H9 (cell line): ENCODE results near the gene ARID3A. TPM values are rescaled to one million over a fixed set of nuclear protein-coding genes. Genes with fewer than 3 reads are reported as not detected.

Experiments used
- DNase-seq: peaks from one replicate; pipeline ENCODE4 v3.0.0-alpha.2; 2017
- H2AFZ ChIP-seq: one replicate; pipeline ENCODE4 v1.6.1; 2013; ENCODE audit warnings: mild to moderate bottlenecking, low read length, control low read depth, moderate library complexity
- H2AK5ac ChIP-seq: 2 replicates; pipeline ENCODE4 v1.6.1; 2013; ENCODE audit warnings: low read length, control low read depth, mixed read lengths; ENCODE audit not compliant: insufficient read length
- H2BK120ac ChIP-seq: one replicate; pipeline ENCODE4 v1.6.1; 2013; ENCODE audit warnings: low read depth, mild to moderate bottlenecking, low read length, control low read depth, inconsistent platforms; ENCODE audit not compliant: poor library complexity, severe bottlenecking
- H2BK12ac ChIP-seq: 2 replicates; pipeline ENCODE4 v1.6.1; 2013; ENCODE audit warnings: low read length, control low read depth, mixed read lengths, low read depth; ENCODE audit not compliant: insufficient read length
- H2BK15ac ChIP-seq: 2 replicates; pipeline ENCODE4 v1.6.1; 2013; ENCODE audit warnings: low read depth, low read length, control low read depth
- H2BK20ac ChIP-seq: one replicate; pipeline ENCODE4 v1.6.1; 2013; ENCODE audit warnings: low read depth, mild to moderate bottlenecking, low read length, control low read depth, inconsistent platforms; ENCODE audit not compliant: poor library complexity, severe bottlenecking
- H2BK5ac ChIP-seq: 2 replicates; pipeline ENCODE4 v1.6.1; 2013; ENCODE audit warnings: low read length, control low read depth, mixed read lengths; ENCODE audit not compliant: insufficient read length
- H3K14ac ChIP-seq: 2 replicates; pipeline ENCODE4 v1.6.1; 2013; ENCODE audit warnings: low read length, control low read depth; ENCODE audit not compliant: insufficient read depth
- H3K18ac ChIP-seq: 2 replicates; pipeline ENCODE4 v1.6.1; 2013; ENCODE audit warnings: low read depth, mild to moderate bottlenecking, mixed read lengths, low read length, control low read depth; ENCODE audit not compliant: insufficient read length
- H3K23ac ChIP-seq: 2 replicates; pipeline ENCODE4 v1.6.1; 2013; ENCODE audit warnings: low read length, control low read depth, mixed read lengths, low read depth; ENCODE audit not compliant: insufficient read length
- H3K23me2 ChIP-seq: 2 replicates; pipeline ENCODE4 v1.6.1; 2013; ENCODE audit warnings: low read depth, mild to moderate bottlenecking, mixed read lengths, low read length, control low read depth; ENCODE audit not compliant: insufficient read length, poor library complexity, severe bottlenecking
- H3K27ac ChIP-seq: 2 replicates; pipeline ENCODE4 v1.5.1; 2013; ENCODE audit warnings: low read length, control low read depth, mixed read lengths, low read depth; ENCODE audit not compliant: insufficient read length
- H3K27me3 ChIP-seq: 2 replicates; pipeline ENCODE4 v1.6.1; 2013; ENCODE audit warnings: low read length, control low read depth, inconsistent platforms; ENCODE audit not compliant: insufficient read depth
- H3K4ac ChIP-seq: 2 replicates; pipeline ENCODE4 v1.6.1; 2013; ENCODE audit warnings: low read depth, mild to moderate bottlenecking, control low read depth, inconsistent platforms, low read length, moderate library complexity
- H3K4me1 ChIP-seq: 2 replicates; pipeline ENCODE4 v1.6.1; 2013; ENCODE audit warnings: low read length, control low read depth, inconsistent platforms; ENCODE audit not compliant: insufficient read depth
- H3K4me2 ChIP-seq: 2 replicates; pipeline ENCODE4 v1.6.1; 2013; ENCODE audit warnings: low read length, control low read depth, mixed read lengths; ENCODE audit not compliant: insufficient read length, insufficient read depth
- H3K56ac ChIP-seq: 2 replicates; pipeline ENCODE4 v1.6.1; 2013; ENCODE audit warnings: low read depth, mild to moderate bottlenecking, mixed read lengths, low read length, control low read depth; ENCODE audit not compliant: insufficient read length
- H3K79me1 ChIP-seq: 2 replicates; pipeline ENCODE4 v1.6.1; 2013; ENCODE audit warnings: low read depth, mild to moderate bottlenecking, moderate library complexity, low read length, control low read depth, inconsistent platforms; ENCODE audit not compliant: insufficient read depth, poor library complexity, severe bottlenecking
- H3K79me2 ChIP-seq: 2 replicates; pipeline ENCODE4 v1.6.1; 2013; ENCODE audit warnings: low read length, control low read depth, inconsistent platforms; ENCODE audit not compliant: insufficient read depth
- H3K9ac ChIP-seq: 2 replicates; pipeline ENCODE4 v1.6.1; 2013; ENCODE audit warnings: low read length, control low read depth, mixed read lengths; ENCODE audit not compliant: insufficient read length; ENCODE audit errors: extremely low read depth
- H3K9me3 ChIP-seq: one replicate; pipeline ENCODE4 v1.6.1; 2013; ENCODE audit warnings: low read depth, low read length, inconsistent platforms; ENCODE audit not compliant: control insufficient read depth
- H3T11ph ChIP-seq: one replicate; pipeline ENCODE4 v1.6.1; 2013; ENCODE audit warnings: mild to moderate bottlenecking, low read length, control low read depth, inconsistent platforms
- H4K20me1 ChIP-seq: one replicate; pipeline ENCODE4 v1.6.1; 2013; ENCODE audit not compliant: control insufficient read depth, insufficient read length, insufficient read depth
- H4K5ac ChIP-seq: 2 replicates; pipeline ENCODE4 v1.6.1; 2013; ENCODE audit warnings: low read depth, mild to moderate bottlenecking, mixed read lengths, low read length, control low read depth; ENCODE audit not compliant: insufficient read length
- H4K8ac ChIP-seq: replicated peaks from 2 replicates; pipeline ENCODE4 v1.6.1; 2013; ENCODE audit warnings: low read length, control low read depth, mixed read lengths, low read depth; ENCODE audit not compliant: insufficient read length
- H4K91ac ChIP-seq: 2 replicates; pipeline ENCODE4 v1.6.1; 2013; ENCODE audit warnings: low read depth, mild to moderate bottlenecking, moderate library complexity, mixed read lengths, low read length, control low read depth; ENCODE audit not compliant: insufficient read length
- H3K27ac Mint-ChIP-seq, 3 experiments: 2 replicates in 2 of 3; 3 replicates in 1 of 3; pipeline ENCODE4 v1.8.0; 2020 to 2021; ENCODE audit warnings: mixed read lengths in 3 of 3, mild to moderate bottlenecking in 1 of 3, moderate library complexity in 1 of 3
- H3K27me3 Mint-ChIP-seq: 2 replicates; pipeline ENCODE4 v1.8.0; 2021; ENCODE audit warnings: low read depth, mild to moderate bottlenecking, moderate library complexity, mixed read lengths
- H3K36me3 Mint-ChIP-seq, 3 experiments: 2 replicates in 2 of 3; 3 replicates in 1 of 3; pipeline ENCODE4 v1.8.0; 2020 to 2021; ENCODE audit warnings: low read depth in 3 of 3, mixed read lengths in 3 of 3; ENCODE audit not compliant: insufficient read depth in 1 of 3
- H3K4me1 Mint-ChIP-seq, 2 experiments: 2 replicates each; pipeline ENCODE4 v1.8.0; 2020; ENCODE audit warnings: mixed read lengths in 2 of 2
- H3K4me3 Mint-ChIP-seq, 2 experiments: 2 replicates in 1 of 2; 3 replicates in 1 of 2; pipeline ENCODE4 v1.8.0; 2020 to 2021; ENCODE audit warnings: mild to moderate bottlenecking in 2 of 2, mixed read lengths in 2 of 2, moderate library complexity in 1 of 2
- H3K9me3 Mint-ChIP-seq, 2 experiments: 2 replicates in 1 of 2; 3 replicates in 1 of 2; pipeline ENCODE4 v1.8.0; 2020; ENCODE audit warnings: mild to moderate bottlenecking in 2 of 2, mixed read lengths in 2 of 2, moderate library complexity in 1 of 2
- CTCF ChIP-seq: fragments of 200-600 bp; sonication (generic); conservative IDR thresholded peaks from 3 replicates; pipeline ENCODE4 v1.8.0; 2021; ENCODE audit warnings: antibody characterized with exemption, mild to moderate bottlenecking
- WGBS: extraction: QIAGEN DNeasy Blood & Tissue Kit; methylation state at CpG from one replicate; pipeline ENCODE4 v1.1.7; 2013; ENCODE audit warnings: missing lambda C conversion rate, low lambda C conversion rate, mixed read lengths; ENCODE audit not compliant: insufficient read length; ENCODE audit errors: extremely low coverage; 5-methylcytosine and 5-hydroxymethylcytosine counted together
- total RNA-seq: library from RNA; stranded (reverse); gene quantifications from 2 replicates; pipeline ENCODE4 v1.2.1, GENCODE V29; 2021

The ARID3A gene
- total RNA-seq, 1 experiment from 2014 or later: 98.3 TPM

GRCh38 chr19:1019616-1019961 is 93.8 kb downstream of the ARID3A start:
- no peaks in the 10 kb centered on the region; the same call in 1 of the 2 replicates for H3K27me3 Mint-ChIP-seq
- Histone ChIP-seq H3K79me1 (peaks cover 7% of the 10 kb centered on the region), H2AK5ac (no peak overlapping the region), H3K56ac (no peak overlapping the region), H3K4me1 (no peaks in the 10 kb centered on the region; the same call in 1 of the 2 replicates), H2BK15ac (no peak overlapping the region), H3K14ac (no peak overlapping the region), H4K5ac (no peak overlapping the region), H3K4me2 (peak overlapping the region; percentile 64), H3K79me2 (peaks cover 45% of the 10 kb centered on the region; the same call in 1 of the 2 replicates), H3K9ac (peak overlapping the region; percentile 67), H3K18ac (no peak overlapping the region), H2BK20ac (no peak overlapping the region), H3T11ph (no peak overlapping the region), H3K23ac (no peak overlapping the region), H3K23me2 (peaks cover 10% of the 10 kb centered on the region), H2BK120ac (no peak overlapping the region), H2AFZ (no peak overlapping the region), H4K20me1 (no peaks in the 10 kb centered on the region), H3K4ac (no peak overlapping the region), H4K8ac (no peak overlapping the region), H2BK5ac (no peak overlapping the region), H2BK12ac (no peak overlapping the region), H3K27me3 (no peaks in the 10 kb centered on the region), H3K27ac (no peak overlapping the region), H4K91ac (no peak overlapping the region), H3K9me3 (no peaks in the 10 kb centered on the region)
- H3K4me3 Mint-ChIP-seq: peak overlapping the region; percentile 89 to 91
- no CpG with 5 or more reads among the region's 18 CpGs for WGBS
- H3K27ac Mint-ChIP-seq: peak overlapping the region in 1 of 3 experiments; percentile 94; a peak in 1 of 7 replicates
- peaks cover 0 to 7% (median 0%) of the 10 kb centered on the region in 3 experiments; a peak in 3 of 7 replicates for H3K36me3 Mint-ChIP-seq
- no peaks in the 10 kb centered on the region; a peak in 1 of 5 replicates for H3K9me3 Mint-ChIP-seq
- no peak for TF ChIP-seq CTCF
- peaks cover 17 to 35% of the 10 kb centered on the region in 2 experiments for H3K4me1 Mint-ChIP-seq
- no peak for DNase-seq
